GM19328 (cell line): ENCODE data around the gene NALCN.

ENCODE experiments used
- ATAC-seq: cut with Tn5 transposase; IDR thresholded peaks from one replicate; pipeline ENCODE4 v1.9.1; 2021; ENCODE audit warnings: mild to moderate bottlenecking, moderate library complexity; ENCODE audit not compliant: unreplicated experiment

NALCN gene

GRCh38 chr13:101415358-101416174 lies 742 bp downstream of the NALCN start:
- no peak for ATAC-seq

GRCh38 chr13:101412076-101412475 lies 4.2 kb downstream of the NALCN start:
- ATAC-seq: no peak

- ATAC-seq: no peak
Measured at GRCh38 chr13:101408992-101409656, 7.2 kb downstream of the NALCN start.

GRCh38 chr13:101408154-101408553 lies 8.2 kb downstream of the NALCN start:
- no peak for ATAC-seq

DNA sequence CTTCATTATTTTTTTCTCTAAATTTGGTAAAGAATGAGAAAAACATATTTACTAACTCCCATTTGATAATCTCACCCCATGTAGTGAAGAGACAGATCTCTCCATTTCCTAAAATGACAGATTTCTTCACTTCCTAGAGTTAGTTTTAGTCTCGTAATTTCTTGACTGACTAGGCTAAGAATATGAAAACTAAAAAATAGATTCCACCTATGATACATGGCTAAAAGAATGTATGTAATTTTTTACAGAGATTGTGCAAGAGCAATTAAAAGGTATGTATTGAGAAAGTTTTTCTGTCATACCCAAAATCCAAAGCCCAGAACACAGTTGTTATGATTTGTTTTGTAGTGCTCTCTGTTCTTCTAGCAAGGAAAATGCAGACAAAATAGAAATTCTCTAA lies 9.5 kb downstream of the NALCN start:
- no peak for ATAC-seq

- ATAC-seq: no peak
Measured at GRCh38 chr13:101401196-101401595, 15.1 kb downstream of the NALCN start.

DNA sequence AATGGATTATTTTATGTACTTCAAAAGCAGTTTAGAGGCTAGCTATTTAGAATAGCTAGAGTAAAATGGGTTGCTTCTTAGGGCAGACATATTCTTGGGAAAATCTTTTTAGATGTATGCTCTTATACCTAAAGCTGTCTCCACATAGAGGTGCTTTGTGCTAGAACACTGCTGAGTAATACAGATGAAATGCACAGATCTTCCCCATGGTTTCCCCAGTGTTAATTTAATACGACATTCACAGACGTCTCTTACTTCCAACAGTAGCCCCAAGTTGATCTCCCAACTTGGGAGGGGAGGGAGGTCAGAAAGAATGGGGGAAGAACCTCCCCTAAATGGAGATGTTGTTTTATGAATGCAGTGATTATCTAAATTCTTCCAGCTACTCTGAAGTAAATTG lies 16.9 kb downstream of the NALCN start:
- no peak for ATAC-seq

GRCh38 chr13:101398920-101399319 lies 17.4 kb downstream of the NALCN start:
- ATAC-seq: no peak

DNA sequence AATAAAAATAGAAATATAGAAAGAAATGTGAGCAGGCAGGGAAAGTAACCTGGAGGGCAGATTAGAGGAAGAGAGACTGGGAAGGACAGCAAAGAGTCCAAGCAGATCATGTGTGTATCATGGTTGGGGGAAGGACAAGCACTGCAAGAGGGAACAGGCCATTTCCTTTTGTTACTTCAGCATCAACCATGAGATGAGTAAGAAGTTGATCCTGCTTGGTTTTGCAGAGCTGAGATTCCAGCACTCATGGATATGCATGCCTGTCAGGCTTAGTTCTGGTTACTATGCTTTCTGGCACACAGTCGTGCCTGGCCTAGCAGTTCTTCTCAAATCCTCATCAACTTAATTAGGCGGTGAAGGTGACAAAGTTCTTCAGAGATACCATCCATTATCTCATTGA lies 18.1 kb downstream of the NALCN start:
- ATAC-seq: no peak

DNA sequence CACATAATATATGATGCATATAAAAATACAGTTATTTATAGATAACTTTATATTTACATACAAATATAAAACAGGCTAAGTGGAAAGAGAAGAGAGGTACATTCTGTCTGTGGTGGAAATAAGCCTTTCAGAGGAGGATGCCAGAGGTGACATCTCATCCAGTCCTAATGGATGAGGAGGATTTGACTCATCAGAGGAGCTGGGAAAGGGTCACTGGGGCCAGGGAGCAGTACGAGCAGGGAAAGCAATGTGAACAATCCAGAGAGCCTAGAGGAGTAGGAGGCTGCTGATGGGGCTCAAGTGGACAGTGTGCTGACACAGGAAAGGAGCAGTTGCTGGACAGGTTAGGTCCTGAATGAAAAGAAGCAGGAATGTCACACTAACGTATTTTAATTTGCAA lies 18.6 kb downstream of the NALCN start:
- ATAC-seq: no peak

DNA sequence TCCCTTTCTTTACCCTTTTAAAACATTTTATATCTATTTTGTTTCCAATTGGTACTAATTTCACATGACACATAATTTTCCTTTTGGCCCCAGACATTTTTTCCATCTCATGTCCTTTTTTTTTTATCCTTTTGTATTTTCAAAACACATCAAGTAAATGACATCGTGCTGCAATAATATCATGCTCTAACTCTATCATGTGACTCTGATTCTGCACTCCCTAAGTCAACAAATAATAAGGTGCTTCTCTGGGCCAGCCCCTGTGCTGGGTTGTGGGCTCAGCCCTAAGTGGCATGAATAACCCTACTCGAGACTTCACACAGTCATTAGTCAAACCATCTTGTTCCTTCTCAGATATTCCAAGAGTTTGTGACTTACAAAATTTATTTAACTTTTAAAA lies 21.7 kb downstream of the NALCN start:
- ATAC-seq: no peak

- ATAC-seq: no peak
Measured at GRCh38 chr13:101393140-101393539, 23.2 kb downstream of the NALCN start.

GRCh38 chr13:101390461-101390860 lies 25.8 kb downstream of the NALCN start:
- ATAC-seq: no peak

- ATAC-seq: no peak
Measured at GRCh38 chr13:101384929-101385328, 31.4 kb downstream of the NALCN start.

DNA sequence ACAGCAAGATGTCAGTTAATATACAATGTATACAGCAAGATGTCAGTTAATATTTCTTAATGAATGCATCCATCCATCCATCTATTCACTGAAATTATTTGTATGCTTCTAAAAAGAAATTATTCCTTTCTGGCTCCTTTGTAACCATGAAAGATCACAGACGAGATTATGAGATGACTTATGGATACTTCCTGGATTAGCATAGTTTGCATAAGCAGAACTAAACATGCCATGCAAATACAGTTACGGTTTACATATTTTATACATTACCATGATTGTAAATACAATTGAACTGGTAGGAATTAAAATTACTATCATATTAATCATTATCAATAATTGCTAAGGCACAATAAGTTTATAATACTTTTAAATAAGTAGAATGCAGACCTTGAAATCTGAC lies 32.7 kb downstream of the NALCN start:
- ATAC-seq: no peak

- ATAC-seq: no peak
Measured at GRCh38 chr13:101382701-101383100, 33.6 kb downstream of the NALCN start.

- ATAC-seq: no peak
Measured at GRCh38 chr13:101382086-101382485, 34.2 kb downstream of the NALCN start.

DNA sequence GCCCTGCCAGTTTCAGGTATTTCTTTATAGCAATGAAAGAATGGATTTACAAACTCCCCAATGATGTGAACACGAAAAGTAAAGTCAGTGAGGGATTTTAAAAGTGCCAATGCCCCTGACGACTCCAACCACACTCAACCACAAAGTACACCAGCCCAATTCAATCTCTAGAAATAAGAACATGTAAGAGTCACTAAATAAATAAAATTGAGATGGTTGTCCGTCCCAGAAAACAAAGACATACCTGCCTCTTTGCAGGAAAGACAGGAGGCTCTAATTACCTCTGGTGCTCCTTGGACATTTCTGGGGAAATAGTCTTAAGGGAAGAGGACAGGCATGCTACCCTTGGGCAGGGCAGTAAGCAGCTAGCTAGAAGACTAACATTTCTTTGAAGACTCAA lies 55.8 kb downstream of the NALCN start:
- ATAC-seq: no peak

DNA sequence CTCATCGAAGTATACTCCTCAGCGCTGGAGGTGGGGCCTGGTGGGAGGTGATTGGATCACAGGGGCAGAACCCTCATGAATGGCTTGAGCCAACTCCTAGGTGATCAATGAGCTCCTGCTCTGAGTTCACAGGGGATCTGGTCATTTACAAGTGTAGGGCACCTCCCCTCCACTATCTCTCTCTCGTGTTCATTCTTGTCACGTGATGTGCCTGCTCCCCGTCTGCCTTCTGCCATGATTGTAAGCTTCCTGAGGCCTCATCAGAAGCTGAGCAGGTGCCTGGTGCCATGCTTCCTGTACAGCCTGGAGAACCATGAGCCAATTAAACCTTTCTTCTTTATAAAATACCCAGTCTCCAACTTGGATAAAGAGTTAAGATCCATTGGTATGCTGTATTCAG lies 61.4 kb downstream of the NALCN start:
- no peak for ATAC-seq

GRCh38 chr13:101346942-101347728 lies 69.2 kb downstream of the NALCN start:
- no peak for ATAC-seq

DNA sequence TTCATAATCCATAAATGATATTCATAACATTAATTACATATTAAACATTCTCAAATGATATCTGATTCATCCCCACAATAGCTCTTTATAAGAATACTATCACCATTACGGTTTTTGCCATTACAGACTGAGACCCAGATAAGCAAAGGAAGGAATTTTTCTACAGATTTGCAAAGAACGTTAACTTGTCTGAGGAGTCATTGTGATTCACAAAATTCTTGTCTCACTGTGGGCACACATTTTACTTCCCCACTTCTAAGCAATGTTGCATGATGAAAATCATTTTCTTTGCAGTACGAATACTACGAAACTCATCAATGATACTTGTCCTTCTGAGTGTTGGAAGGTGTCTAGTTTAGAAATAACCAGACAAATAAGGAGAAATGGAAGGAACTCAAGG lies 70.1 kb downstream of the NALCN start:
- no peak for ATAC-seq
